Left forelimb (tissue), 1 donor: ENCODE data around the gene PLSCR3.
"Not testable (repeated sequence)": the region's sequence is repeated elsewhere in the genome, so short reads cannot be mapped to it uniquely, and the experiment has no call there.

Experiments used
- DNase-seq: peaks from one replicate; pipeline ENCODE4 v3.0.0-alpha.2; 2018; ENCODE audit warnings: low spot score

PLSCR3 gene

DNA sequence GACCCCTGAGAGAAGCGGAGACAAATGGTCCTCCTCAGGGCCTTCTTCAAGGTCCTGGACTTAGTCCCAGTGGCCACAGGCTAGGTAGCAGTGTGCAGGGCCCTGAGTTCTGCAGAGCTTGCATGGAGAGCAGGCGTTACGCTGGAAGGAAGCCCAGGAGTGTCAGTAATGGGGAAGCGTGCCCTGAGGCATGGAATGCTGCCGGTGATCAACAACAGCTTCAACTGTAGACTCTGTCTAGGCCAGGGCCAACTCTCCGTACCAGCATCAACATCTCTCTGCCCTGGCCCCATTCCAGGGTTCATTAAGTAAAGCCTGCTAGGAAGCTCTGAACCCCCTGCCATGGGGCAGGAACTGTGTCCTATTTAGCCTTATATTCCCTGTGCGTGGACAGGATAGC lies 14.0 kb downstream of the PLSCR3 start:
- no peak for DNase-seq

- DNase-seq: no peak
These were observed 15.2 kb downstream of the PLSCR3 start for GRCh38 chr17:7379134-7379533.

DNA sequence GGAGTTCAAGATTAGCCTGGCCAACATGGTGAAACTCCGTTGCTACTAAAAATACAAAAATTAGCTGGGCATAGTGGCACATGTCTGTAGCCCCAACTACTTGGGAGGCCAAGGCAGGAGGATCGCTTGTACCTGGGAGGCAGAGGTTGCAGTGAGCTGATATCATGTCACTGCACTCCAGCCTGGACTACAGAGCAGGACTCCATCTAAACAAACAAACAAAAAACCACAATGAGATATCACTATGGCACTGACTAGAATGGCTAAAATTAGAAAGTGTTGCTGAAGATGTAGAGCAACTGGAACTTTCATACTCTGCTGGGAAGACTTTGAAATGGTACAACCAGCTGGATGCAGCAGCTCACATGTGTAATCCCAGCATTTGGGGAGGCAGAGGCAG lies 20.0 kb downstream of the PLSCR3 start:
- no peak for DNase-seq

- DNase-seq: no peak
These were observed 23.5 kb downstream of the PLSCR3 start for GRCh38 chr17:7370853-7371252.

- DNase-seq: no peak
These were observed 24.5 kb downstream of the PLSCR3 start for GRCh38 chr17:7369825-7370224.

GRCh38 chr17:7368599-7368994 lies 25.7 kb downstream of the PLSCR3 start:
- DNase-seq: not testable (repeated sequence)

DNA sequence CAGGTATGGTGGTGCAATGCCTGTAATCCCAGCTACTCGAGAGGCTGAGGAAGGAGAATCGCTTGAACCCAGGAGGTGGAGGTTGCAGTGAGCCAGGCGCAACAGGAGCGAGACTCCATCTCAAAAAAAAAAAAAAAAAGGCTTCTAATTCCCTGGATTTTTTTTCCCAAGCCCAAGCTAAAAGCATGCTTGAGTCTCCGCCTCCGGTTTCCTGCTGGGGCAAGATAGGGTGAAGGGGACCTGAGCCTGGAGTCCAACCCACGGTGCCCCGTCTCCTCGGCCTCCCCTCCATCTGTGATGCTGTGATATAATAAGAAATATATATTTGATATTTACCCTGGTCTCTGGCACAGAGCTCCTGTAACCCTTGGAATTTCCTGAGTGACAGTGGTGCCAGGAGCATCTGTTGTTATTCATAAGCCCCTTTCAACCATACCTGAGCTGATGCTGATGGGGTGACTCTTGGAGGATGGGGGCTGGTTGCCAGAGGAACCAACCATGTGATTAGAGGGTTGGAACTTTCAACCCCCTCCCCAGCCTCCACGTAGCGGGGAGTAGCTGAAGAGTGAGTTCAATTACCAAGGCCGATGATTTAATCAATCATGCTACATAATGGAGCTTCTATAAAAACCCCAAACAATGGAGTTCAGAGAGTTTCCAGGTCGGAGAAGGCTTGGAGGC lies 26.3 kb downstream of the PLSCR3 start:
- no peak for DNase-seq

- no peak for DNase-seq
These were observed 27.2 kb downstream of the PLSCR3 start for GRCh38 chr17:7367083-7367482.

- DNase-seq: not testable (repeated sequence)
These were observed 28.4 kb downstream of the PLSCR3 start for GRCh38 chr17:7365963-7366362.

- DNase-seq: no peak
These were observed 31.0 kb downstream of the PLSCR3 start for GRCh38 chr17:7363311-7363710.

- no peak for DNase-seq
These were observed 32.4 kb downstream of the PLSCR3 start for GRCh38 chr17:7361906-7362305.

GRCh38 chr17:7357381-7357780 lies 36.9 kb downstream of the PLSCR3 start:
- no peak for DNase-seq

GRCh38 chr17:7356756-7357155 lies 37.6 kb downstream of the PLSCR3 start:
- DNase-seq: no peak

GRCh38 chr17:7356072-7356549 lies 38.2 kb downstream of the PLSCR3 start:
- no peak for DNase-seq

DNA sequence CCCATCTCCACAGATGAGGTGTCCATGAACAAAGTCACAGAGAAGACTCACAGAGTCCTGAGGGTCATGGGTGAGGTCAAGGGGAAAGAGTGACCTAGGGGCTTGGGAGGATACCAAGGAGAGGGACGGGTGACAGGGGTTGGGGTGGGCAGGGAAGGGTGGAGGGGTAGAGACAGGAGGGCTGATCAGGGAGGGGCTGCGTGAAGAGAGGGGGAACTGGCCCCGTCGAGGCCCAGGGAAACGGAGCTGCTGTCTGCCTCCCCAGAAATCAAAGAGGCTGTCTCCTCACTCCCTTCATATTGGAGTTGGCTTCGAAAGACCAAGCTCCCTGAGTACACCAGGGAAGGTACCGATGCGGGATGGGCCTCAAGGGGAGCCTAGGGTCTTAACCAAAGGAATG lies 38.8 kb downstream of the PLSCR3 start:
- DNase-seq: no peak

DNA sequence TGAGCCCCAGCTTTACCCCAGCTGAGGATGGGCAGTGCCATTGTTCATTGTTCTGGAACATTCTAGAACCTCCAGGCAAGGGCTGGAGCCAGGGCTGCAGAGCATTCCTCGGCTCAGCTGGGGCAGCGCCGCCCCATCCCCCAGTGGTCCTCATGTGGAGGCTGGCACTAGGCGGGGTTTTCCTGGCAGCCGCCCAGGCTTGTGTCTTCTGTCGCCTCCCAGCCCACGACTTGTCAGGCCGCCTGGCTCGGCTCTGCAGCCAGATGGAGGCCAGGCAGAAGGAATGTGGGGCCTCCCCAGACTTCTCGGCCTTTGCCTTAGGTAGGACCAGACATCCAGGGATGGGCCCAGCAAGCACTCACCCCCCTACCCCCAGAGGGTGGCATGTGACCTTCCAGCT lies 39.3 kb downstream of the PLSCR3 start, which contains the start of gene TMEM95:
TSS of gene TMEM95 (plus strand) at position 104 of the 400 bp plus-strand sequence. CDS start at position 153, 49 bp downstream.
- no peak for DNase-seq

DNA sequence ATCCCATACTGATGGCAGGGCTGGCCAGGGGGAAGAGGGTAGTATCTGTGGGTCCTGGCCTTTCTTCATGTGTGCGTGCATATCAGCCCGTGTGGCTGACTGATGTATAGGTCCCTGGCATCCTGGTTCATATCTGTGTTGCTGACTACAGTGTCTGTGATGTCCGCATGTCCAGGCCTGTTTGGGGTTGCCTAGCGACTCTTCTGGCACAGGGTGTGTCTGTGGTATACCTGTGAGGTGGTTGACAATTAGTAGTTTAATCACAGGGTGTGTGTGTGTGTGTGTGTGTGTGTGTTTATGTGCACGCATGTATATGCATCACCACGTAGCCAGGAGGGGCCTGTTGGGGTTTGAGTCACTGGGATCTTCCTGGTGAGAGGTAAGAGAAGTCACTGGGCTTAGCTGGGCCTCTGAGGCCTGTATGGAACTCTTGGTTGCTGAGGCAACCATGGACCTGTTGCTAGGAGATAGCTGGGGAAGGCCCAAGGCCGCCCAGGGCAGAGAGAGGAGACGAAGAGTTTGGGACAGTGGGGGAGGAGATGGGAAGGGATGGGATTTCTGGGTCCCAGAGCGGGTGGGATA lies 40.0 kb downstream of the PLSCR3 start:
- DNase-seq: no peak

- no peak for DNase-seq
These were observed 41.3 kb downstream of the PLSCR3 start for GRCh38 chr17:7352910-7353635.

DNA sequence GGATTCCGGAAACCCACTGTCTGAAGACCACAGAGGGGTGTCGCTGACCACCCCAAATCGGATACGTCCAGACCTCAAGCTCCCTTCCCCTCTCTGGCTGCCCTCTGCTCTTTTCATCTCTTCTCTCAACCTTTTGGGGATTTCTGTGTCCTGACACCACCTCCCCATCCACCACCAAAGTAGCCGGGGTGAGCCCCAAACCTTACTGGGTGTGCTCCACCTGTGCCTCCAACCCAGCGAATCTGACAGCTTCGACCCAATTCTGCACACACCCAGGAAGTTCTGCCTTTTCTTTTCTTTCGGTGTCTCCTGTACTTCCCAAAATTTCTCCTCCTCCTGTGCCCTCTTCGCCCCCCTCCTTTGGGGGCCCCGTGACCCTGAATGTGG lies 41.8 kb downstream of the PLSCR3 start:
- no peak for DNase-seq

DNA sequence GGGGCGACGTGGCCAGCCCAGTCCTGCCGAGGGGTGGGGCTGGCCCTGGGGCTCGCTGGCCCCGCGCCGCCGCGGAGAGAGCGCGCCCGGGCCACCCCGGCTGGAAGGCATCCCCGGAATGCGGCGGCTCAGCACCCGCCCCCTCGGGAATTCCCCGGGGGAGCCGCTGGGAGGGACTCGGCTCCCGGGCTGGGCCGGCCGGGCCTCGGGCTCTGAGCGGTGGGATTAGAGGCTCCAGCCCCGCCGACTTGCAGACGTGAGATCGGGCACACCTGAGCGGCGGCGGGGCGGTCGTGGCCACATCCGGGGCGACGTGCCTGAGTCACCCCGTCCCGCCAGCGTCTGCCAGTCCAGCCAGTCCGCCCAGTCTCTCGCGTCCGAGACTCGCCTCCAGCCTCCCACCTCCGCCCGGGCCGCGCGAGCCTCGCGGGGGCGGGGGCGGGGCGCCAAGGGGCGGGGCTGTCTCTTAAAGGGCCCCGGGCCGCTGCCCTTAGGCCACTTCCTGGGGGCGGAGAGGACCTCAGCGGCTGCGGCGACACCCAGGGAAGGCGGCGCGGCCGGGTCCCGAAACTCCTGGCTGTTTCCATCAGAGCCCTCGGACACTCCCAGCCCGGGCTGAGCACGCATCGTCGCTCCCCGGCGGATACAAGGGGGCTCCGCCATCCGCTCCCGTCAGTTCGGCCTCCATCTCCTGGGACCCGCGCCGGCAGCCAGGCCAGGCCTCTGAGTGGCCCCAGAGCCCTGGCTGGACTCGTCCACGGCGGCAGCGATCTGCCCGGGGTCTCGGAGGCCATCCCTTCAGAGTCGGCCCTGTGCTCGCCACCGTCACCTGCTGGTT lies 42.4 kb downstream of the PLSCR3 start, which contains the start of gene KCTD11:
TSS of gene KCTD11 (plus strand) at position 498 of the 838 bp plus-strand sequence.
- peak; percentile 91 for DNase-seq

GRCh38 chr17:7348478-7349242 lies 45.7 kb downstream of the PLSCR3 start:
- no peak for DNase-seq
